HepG2 (cell line): Measurements from ENCODE around the gene TIMM23. TPM values are rescaled to one million over a fixed set of nuclear protein-coding genes. Genes with fewer than 3 reads are reported as not detected.

ENCODE experiments used
- CBX1 ChIP-seq: IDR thresholded peaks from one replicate; pipeline ENCODE4 v1.6.1; 2016; ENCODE audit warnings: antibody characterized with exemption, low read depth
- NFE2 ChIP-seq: sonication (generic); formaldehyde crosslinking; IDR thresholded peaks from 2 replicates; pipeline ENCODE4 v1.4.0; 2020; ENCODE audit warnings: missing genetic modification reagents
- RAD21 ChIP-seq: fragments of 450-650 bp; formaldehyde crosslinking; IDR thresholded peaks from 2 replicates; pipeline ENCODE4 v1.5.0; 2020; ENCODE audit warnings: mild to moderate bottlenecking
- ZNF335 ChIP-seq: sonication (generic); formaldehyde crosslinking; IDR thresholded peaks from 2 replicates; pipeline ENCODE4 v1.4.0; 2020; ENCODE audit warnings: missing genetic modification reagents
- ZNF777 ChIP-seq: sonication (generic); formaldehyde crosslinking; IDR thresholded peaks from 2 replicates; pipeline ENCODE4 v1.4.0; 2020; ENCODE audit warnings: missing genetic modification reagents
- polyA plus RNA-seq, 8 experiments: library from polyadenylated mRNA; depleted of rRNA in 3 of 8; stranded (reverse) in 7 of 8; unstranded in 1 of 8; fragments of >200 nt; fragmentation: Illumina TruSeq in 4 of 8; extraction: Trizol in 4 of 8; gene quantifications; 2 replicates each; pipeline versions ENCODE4 v1.2.1 to v1.2.3, GENCODE V29; 2011 to 2016; ENCODE audit warnings: low read depth in 4 of 8, missing spikeins in 1 of 8, mixed read lengths in 1 of 8; ENCODE audit not compliant: insufficient read depth in 1 of 8
- total RNA-seq, 5 experiments: library from RNA; depleted of rRNA; stranded (reverse); fragments of >200 nt; fragmentation: Illumina TruSeq; extraction: Trizol; gene quantifications; 2 replicates each; pipeline ENCODE4 v1.2.3, GENCODE V29; 2016; ENCODE audit warnings: low read depth in 1 of 5
- TF ChIP-seq, protein P1 (sequence below): IDR thresholded peaks from 2 replicates; pipeline ENCODE4 v1.6.1; 2016; ENCODE audit warnings: low read depth, control low read depth
- TF ChIP-seq, protein P2 (sequence below): sonication (generic); formaldehyde crosslinking; IDR thresholded peaks from 2 replicates; pipeline ENCODE4 v1.4.0; 2020; ENCODE audit warnings: missing genetic modification reagents
- TF ChIP-seq, protein P3 (sequence below): sonication (generic); formaldehyde crosslinking; IDR thresholded peaks from 2 replicates; pipeline ENCODE4 v1.5.0; 2020; ENCODE audit warnings: missing genetic modification reagents
- TF ChIP-seq, protein P4 (sequence below): sonication (generic); formaldehyde crosslinking; conservative IDR thresholded peaks from 2 replicates; pipeline ENCODE4 v1.4.0; 2020; ENCODE audit warnings: mild to moderate bottlenecking, missing genetic modification reagents, moderate library complexity
- TF ChIP-seq, protein P5 (sequence below): sonication (generic); formaldehyde crosslinking; IDR thresholded peaks from 2 replicates; pipeline ENCODE4 v1.5.0; 2020; ENCODE audit warnings: missing genetic modification reagents
- TF ChIP-seq, protein P6 (sequence below): sonication (generic); formaldehyde crosslinking; IDR thresholded peaks from 2 replicates; pipeline ENCODE4 v1.4.0; 2020; ENCODE audit warnings: missing genetic modification reagents

TIMM23 gene
- total and polyA plus RNA-seq, 2 of the 13 experiments (the other 11 are each of a cell fraction or from before 2014, with no cell fraction given), result 80.2 to 98.6 TPM

DNA sequence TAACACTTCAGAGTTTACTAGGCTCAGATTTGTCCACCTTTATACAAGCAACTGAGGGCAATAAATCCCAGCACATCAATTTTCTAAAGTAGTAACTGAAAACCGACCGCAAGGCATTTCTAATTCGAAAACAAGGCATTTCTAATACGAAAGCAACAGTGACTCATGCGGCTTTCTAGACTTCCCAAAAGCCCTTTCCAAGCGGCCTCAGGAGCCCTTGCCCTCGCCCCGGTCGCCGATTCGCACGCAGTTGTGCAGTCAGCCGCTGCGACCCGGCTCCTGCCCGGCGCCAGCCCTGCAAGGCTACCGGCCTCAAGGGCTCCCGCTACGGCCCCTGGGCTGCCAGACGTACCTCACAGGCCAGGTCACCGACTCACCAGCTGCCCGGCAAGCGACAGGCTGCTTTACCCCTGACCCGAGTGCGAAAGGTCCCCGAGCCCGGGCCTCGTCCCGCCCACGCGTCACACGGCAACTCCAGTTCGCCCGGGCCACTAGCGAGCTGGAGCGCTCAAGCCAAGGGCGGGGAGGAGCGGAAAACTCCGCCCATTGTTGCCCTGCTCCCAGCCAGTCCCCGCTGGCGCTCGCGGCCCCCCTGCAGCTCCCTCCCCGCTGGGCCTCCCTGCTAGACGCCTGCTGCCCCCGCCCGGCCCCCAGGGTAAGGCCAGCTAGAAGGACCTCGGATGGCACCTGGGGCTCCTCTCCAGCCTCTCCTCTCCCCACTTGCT is 50.9 kb downstream of the TIMM23 start (continued):
- TF ChIP-seq, protein P1, sequence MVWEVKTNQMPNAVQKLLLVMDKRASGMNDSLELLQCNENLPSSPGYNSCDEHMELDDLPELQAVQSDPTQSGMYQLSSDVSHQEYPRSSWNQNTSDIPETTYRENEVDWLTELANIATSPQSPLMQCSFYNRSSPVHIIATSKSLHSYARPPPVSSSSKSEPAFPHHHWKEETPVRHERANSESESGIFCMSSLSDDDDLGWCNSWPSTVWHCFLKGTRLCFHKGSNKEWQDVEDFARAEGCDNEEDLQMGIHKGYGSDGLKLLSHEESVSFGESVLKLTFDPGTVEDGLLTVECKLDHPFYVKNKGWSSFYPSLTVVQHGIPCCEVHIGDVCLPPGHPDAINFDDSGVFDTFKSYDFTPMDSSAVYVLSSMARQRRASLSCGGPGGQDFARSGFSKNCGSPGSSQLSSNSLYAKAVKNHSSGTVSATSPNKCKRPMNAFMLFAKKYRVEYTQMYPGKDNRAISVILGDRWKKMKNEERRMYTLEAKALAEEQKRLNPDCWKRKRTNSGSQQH (CRISPR knock-in tag), result peak; percentile 71; the same call in 1 of the 2 replicates
- TF ChIP-seq ZNF335 (peak; percentile 76; the same call in 1 of the 2 replicates), CBX1 (peak; percentile 66), RAD21 (CRISPR knock-in tag) (peak; percentile 68), ZNF777 (CRISPR knock-in tag) (no peak; the same call in 1 of the 2 replicates), NFE2 (no peak)
- TF ChIP-seq, protein P2, sequence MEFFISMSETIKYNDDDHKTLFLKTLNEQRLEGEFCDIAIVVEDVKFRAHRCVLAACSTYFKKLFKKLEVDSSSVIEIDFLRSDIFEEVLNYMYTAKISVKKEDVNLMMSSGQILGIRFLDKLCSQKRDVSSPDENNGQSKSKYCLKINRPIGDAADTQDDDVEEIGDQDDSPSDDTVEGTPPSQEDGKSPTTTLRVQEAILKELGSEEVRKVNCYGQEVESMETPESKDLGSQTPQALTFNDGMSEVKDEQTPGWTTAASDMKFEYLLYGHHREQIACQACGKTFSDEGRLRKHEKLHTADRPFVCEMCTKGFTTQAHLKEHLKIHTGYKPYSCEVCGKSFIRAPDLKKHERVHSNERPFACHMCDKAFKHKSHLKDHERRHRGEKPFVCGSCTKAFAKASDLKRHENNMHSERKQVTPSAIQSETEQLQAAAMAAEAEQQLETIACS (CRISPR knock-in tag), result no peak
- TF ChIP-seq, protein P3, sequence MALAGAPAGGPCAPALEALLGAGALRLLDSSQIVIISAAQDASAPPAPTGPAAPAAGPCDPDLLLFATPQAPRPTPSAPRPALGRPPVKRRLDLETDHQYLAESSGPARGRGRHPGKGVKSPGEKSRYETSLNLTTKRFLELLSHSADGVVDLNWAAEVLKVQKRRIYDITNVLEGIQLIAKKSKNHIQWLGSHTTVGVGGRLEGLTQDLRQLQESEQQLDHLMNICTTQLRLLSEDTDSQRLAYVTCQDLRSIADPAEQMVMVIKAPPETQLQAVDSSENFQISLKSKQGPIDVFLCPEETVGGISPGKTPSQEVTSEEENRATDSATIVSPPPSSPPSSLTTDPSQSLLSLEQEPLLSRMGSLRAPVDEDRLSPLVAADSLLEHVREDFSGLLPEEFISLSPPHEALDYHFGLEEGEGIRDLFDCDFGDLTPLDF (CRISPR knock-in tag), result peak; percentile 83
- TF ChIP-seq, protein P4, sequence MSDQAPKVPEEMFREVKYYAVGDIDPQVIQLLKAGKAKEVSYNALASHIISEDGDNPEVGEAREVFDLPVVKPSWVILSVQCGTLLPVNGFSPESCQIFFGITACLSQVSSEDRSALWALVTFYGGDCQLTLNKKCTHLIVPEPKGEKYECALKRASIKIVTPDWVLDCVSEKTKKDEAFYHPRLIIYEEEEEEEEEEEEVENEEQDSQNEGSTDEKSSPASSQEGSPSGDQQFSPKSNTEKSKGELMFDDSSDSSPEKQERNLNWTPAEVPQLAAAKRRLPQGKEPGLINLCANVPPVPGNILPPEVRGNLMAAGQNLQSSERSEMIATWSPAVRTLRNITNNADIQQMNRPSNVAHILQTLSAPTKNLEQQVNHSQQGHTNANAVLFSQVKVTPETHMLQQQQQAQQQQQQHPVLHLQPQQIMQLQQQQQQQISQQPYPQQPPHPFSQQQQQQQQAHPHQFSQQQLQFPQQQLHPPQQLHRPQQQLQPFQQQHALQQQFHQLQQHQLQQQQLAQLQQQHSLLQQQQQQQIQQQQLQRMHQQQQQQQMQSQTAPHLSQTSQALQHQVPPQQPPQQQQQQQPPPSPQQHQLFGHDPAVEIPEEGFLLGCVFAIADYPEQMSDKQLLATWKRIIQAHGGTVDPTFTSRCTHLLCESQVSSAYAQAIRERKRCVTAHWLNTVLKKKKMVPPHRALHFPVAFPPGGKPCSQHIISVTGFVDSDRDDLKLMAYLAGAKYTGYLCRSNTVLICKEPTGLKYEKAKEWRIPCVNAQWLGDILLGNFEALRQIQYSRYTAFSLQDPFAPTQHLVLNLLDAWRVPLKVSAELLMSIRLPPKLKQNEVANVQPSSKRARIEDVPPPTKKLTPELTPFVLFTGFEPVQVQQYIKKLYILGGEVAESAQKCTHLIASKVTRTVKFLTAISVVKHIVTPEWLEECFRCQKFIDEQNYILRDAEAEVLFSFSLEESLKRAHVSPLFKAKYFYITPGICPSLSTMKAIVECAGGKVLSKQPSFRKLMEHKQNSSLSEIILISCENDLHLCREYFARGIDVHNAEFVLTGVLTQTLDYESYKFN (CRISPR knock-in tag), result peak; percentile 67
- TF ChIP-seq, protein P5, sequence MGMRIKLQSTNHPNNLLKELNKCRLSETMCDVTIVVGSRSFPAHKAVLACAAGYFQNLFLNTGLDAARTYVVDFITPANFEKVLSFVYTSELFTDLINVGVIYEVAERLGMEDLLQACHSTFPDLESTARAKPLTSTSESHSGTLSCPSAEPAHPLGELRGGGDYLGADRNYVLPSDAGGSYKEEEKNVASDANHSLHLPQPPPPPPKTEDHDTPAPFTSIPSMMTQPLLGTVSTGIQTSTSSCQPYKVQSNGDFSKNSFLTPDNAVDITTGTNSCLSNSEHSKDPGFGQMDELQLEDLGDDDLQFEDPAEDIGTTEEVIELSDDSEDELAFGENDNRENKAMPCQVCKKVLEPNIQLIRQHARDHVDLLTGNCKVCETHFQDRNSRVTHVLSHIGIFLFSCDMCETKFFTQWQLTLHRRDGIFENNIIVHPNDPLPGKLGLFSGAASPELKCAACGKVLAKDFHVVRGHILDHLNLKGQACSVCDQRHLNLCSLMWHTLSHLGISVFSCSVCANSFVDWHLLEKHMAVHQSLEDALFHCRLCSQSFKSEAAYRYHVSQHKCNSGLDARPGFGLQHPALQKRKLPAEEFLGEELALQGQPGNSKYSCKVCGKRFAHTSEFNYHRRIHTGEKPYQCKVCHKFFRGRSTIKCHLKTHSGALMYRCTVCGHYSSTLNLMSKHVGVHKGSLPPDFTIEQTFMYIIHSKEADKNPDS, result no peak
- TF ChIP-seq, protein P6, sequence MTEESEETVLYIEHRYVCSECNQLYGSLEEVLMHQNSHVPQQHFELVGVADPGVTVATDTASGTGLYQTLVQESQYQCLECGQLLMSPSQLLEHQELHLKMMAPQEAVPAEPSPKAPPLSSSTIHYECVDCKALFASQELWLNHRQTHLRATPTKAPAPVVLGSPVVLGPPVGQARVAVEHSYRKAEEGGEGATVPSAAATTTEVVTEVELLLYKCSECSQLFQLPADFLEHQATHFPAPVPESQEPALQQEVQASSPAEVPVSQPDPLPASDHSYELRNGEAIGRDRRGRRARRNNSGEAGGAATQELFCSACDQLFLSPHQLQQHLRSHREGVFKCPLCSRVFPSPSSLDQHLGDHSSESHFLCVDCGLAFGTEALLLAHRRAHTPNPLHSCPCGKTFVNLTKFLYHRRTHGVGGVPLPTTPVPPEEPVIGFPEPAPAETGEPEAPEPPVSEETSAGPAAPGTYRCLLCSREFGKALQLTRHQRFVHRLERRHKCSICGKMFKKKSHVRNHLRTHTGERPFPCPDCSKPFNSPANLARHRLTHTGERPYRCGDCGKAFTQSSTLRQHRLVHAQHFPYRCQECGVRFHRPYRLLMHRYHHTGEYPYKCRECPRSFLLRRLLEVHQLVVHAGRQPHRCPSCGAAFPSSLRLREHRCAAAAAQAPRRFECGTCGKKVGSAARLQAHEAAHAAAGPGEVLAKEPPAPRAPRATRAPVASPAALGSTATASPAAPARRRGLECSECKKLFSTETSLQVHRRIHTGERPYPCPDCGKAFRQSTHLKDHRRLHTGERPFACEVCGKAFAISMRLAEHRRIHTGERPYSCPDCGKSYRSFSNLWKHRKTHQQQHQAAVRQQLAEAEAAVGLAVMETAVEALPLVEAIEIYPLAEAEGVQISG (CRISPR knock-in tag), result peak; percentile 85
